Activated naive CD4-positive, alpha-beta T cell treated with anti-CD3 and anti-CD28 coated beads, Interleukin-2, amount 10 ng/mL, durations not matched to agents 7 days and 5 days (primary cell): ENCODE data around the gene ZNF45.

Experiments
- CTCF ChIA-PET: fragments of 350-600 bp; sonication (Branson Sonifier 250); formaldehyde crosslinking; loops from one replicate; lab custom pipeline; 2021; ENCODE audit warnings: antibody characterized with exemption; lab: Charles Lee
- DNase-seq: peaks from one replicate; pipeline ENCODE4 v3.0.0-alpha.2; 2020
- H3K27ac Mint-ChIP-seq: one replicate; pipeline ENCODE4 v1.8.0; 2021; ENCODE audit warnings: mild to moderate bottlenecking, moderate library complexity, mixed read lengths
- H3K27me3 Mint-ChIP-seq: one replicate; pipeline ENCODE4 v1.8.0; 2021; ENCODE audit warnings: mild to moderate bottlenecking, mixed read lengths
- H3K36me3 Mint-ChIP-seq: one replicate; pipeline ENCODE4 v1.8.0; 2021; ENCODE audit warnings: mixed read lengths
- H3K4me1 Mint-ChIP-seq: one replicate; pipeline ENCODE4 v1.8.0; 2021; ENCODE audit warnings: mixed read lengths
- H3K4me3 Mint-ChIP-seq: one replicate; pipeline ENCODE4 v1.8.0; 2021; ENCODE audit warnings: mild to moderate bottlenecking, moderate library complexity, mixed read lengths
- H3K9me3 Mint-ChIP-seq: one replicate; pipeline ENCODE4 v1.8.0; 2021; ENCODE audit warnings: mixed read lengths

The ZNF45 gene

DNA sequence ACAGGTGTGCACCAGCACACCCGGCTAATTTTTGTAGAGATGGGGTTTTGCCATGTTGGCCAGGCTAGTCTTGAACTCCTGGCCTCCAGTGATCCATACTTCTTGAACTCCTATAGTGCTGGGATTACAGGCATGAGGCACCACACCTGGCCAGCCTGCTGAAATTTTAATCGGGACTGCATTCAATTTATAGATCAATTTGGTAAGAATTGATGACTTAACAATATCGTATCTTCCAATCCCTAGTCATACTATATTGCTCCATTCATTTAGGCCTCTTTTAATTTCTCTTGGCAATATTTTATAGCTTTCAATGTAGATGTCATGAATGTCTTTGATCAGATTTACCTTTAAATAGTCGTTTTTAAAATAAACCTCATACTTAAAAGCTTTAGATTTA lies 5.6 kb upstream of the ZNF45 start:
- H3K9me3 Mint-ChIP-seq = peaks cover 30% of the 10 kb centered on the region
- DNase-seq = no peak
- H3K27me3 Mint-ChIP-seq = peaks cover 4% of the 10 kb centered on the region
- H3K4me3 Mint-ChIP-seq = no peak overlapping the region
- CTCF ChIA-PET = no interaction called here
- no peak overlapping the region for H3K27ac Mint-ChIP-seq
- peaks cover 3% of the 10 kb centered on the region for H3K4me1 Mint-ChIP-seq
- H3K36me3 Mint-ChIP-seq = no peaks in the 10 kb centered on the region

DNA sequence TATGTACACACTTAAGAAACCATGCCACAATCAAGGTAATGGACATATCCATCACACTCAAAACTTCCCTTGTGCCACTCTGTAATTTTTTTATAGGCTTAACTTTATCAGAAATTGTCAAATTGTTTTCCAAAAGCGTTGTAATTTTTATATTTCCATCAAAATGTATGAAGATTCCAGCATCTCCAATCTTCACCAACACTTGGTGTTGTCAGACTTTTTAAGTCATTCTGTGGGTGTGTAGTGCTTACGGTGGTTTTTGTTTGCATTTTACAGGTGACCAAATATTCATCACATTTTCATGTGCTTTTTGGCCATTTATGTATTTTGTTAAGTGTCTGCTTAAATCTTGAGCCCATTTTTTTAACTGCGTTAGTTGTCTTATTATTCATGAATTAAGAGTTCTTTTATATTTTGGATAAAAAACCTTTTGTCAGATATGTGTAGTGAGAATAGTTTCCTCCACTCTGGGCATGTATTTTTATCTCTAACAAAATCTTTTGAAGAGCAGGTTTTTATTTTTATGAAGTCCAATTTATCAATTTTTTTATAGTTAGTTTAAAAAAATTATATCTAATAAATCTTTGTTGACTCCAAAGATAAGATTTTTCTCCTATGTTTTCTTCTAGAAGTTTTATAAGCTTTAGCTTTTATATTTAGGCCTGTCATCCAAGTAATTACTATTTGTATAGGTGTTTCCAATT lies 4.6 kb upstream of the ZNF45 start:
- peaks cover 2% of the 10 kb centered on the region for H3K36me3 Mint-ChIP-seq
- H3K4me1 Mint-ChIP-seq = peaks cover 8% of the 10 kb centered on the region
- no peak overlapping the region for H3K27ac Mint-ChIP-seq
- peaks cover 29% of the 10 kb centered on the region for H3K9me3 Mint-ChIP-seq
- DNase-seq = no peak
- H3K4me3 Mint-ChIP-seq = no peak overlapping the region
- no peaks in the 10 kb centered on the region for H3K27me3 Mint-ChIP-seq
- CTCF ChIA-PET = no interaction called here

- H3K9me3 Mint-ChIP-seq = peaks cover 28% of the 10 kb centered on the region
- CTCF ChIA-PET = no interaction called here
- peaks cover 27% of the 10 kb centered on the region for H3K36me3 Mint-ChIP-seq
- no peak overlapping the region for H3K4me3 Mint-ChIP-seq
- no peak overlapping the region for H3K27ac Mint-ChIP-seq
- peaks cover 19% of the 10 kb centered on the region for H3K4me1 Mint-ChIP-seq
- no peaks in the 10 kb centered on the region for H3K27me3 Mint-ChIP-seq
- no peak for DNase-seq
Measured at GRCh38 chr19:43936188-43936587, 1.1 kb upstream of the ZNF45 start.

GRCh38 chr19:43934055-43934984 lies 762 bp downstream of the ZNF45 start:
- no peak for DNase-seq
- Mint-ChIP-seq H3K4me1 (peaks cover 19% of the 10 kb centered on the region), H3K36me3 (peaks cover 44% of the 10 kb centered on the region), H3K27ac (peak overlapping the region; percentile 87), H3K4me3 (peak overlapping the region; percentile 94), H3K27me3 (no peaks in the 10 kb centered on the region), H3K9me3 (peaks cover 23% of the 10 kb centered on the region)
- CTCF ChIA-PET = interaction anchor here (1.2 kb wide), 1 partner anchor 14 kb away, joined by 3 read pairs; no protein-coding TSS in a partner anchor

- Mint-ChIP-seq H3K9me3 (peaks cover 22% of the 10 kb centered on the region), H3K27ac (no peak overlapping the region), H3K27me3 (no peaks in the 10 kb centered on the region), H3K4me3 (no peak overlapping the region), H3K4me1 (peaks cover 5% of the 10 kb centered on the region), H3K36me3 (peaks cover 86% of the 10 kb centered on the region)
- CTCF ChIA-PET = no interaction called here
- DNase-seq = no peak
Measured at GRCh38 chr19:43928820-43929219, 6.3 kb downstream of the ZNF45 start.

DNA sequence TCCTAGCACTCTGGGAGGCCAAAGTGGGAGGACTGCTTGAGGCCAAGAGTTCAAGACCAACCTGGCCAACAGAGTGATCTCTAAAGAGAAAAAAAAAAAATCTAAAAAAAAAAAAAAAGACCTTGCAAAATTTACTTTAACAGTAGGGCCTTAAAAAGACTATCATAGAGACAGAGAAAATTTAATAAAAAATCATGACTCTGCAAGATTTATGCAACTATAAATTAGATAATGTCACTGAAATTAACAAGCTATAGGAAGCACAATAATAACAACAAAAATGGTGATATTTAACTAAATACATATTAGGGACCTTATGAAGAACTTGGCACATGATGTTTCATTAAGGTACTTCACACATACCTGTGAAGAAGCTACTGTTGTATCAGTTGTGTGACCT lies 11.2 kb downstream of the ZNF45 start:
- Mint-ChIP-seq H3K36me3 (peaks cover 86% of the 10 kb centered on the region), H3K9me3 (peaks cover 24% of the 10 kb centered on the region), H3K27me3 (no peaks in the 10 kb centered on the region), H3K4me1 (no peaks in the 10 kb centered on the region), H3K4me3 (no peak overlapping the region), H3K27ac (no peak overlapping the region)
- DNase-seq = no peak
- CTCF ChIA-PET = no interaction called here

DNA sequence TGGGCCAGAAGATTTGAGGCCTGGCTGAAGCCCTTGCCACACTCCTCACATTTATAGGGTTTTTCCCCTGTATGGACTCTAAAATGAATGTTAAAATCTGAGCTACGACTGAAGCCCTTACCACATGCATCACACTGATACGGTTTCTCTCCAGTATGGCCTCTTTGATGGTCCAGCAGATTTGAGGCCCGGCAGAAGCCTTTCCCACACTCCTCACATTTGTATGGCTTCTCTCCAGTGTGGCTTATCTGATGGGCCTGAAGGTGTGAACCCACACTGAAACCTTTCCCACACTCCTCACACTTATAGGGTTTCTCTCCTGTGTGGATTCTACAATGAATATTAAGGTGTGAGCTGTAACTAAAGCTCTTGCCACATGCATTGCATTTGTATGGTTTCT lies 21.0 kb downstream of the ZNF45 start:
- no peak overlapping the region for H3K27ac Mint-ChIP-seq
- H3K27me3 Mint-ChIP-seq = no peaks in the 10 kb centered on the region
- CTCF ChIA-PET = no interaction called here
- peaks cover 68% of the 10 kb centered on the region for H3K9me3 Mint-ChIP-seq
- H3K36me3 Mint-ChIP-seq = peaks cover 60% of the 10 kb centered on the region
- H3K4me1 Mint-ChIP-seq = no peaks in the 10 kb centered on the region
- no peak overlapping the region for H3K4me3 Mint-ChIP-seq
- DNase-seq = no peak

- Mint-ChIP-seq H3K27me3 (no peaks in the 10 kb centered on the region), H3K4me3 (no peak overlapping the region), H3K27ac (no peak overlapping the region), H3K9me3 (peaks cover 70% of the 10 kb centered on the region), H3K4me1 (no peaks in the 10 kb centered on the region), H3K36me3 (peaks cover 53% of the 10 kb centered on the region)
- DNase-seq = no peak
- CTCF ChIA-PET = no interaction called here
Measured at GRCh38 chr19:43913383-43913782, 21.7 kb downstream of the ZNF45 start.

- Mint-ChIP-seq H3K27me3 (no peaks in the 10 kb centered on the region), H3K9me3 (peaks cover 78% of the 10 kb centered on the region), H3K27ac (no peak overlapping the region), H3K4me3 (no peak overlapping the region), H3K4me1 (no peaks in the 10 kb centered on the region), H3K36me3 (peaks cover 30% of the 10 kb centered on the region)
- CTCF ChIA-PET = no interaction called here
- DNase-seq = no peak
Measured at GRCh38 chr19:43910884-43911283, 24.2 kb downstream of the ZNF45 start.

- no peak overlapping the region for H3K4me3 Mint-ChIP-seq
- H3K4me1 Mint-ChIP-seq = no peaks in the 10 kb centered on the region
- peaks cover 9% of the 10 kb centered on the region for H3K36me3 Mint-ChIP-seq
- peaks cover 73% of the 10 kb centered on the region for H3K9me3 Mint-ChIP-seq
- DNase-seq = no peak
- CTCF ChIA-PET = no interaction called here
- no peak overlapping the region for H3K27ac Mint-ChIP-seq
- H3K27me3 Mint-ChIP-seq = no peaks in the 10 kb centered on the region
Measured at GRCh38 chr19:43908659-43909058, 26.4 kb downstream of the ZNF45 start.

GRCh38 chr19:43906774-43907173 lies 28.3 kb downstream of the ZNF45 start:
- no peak for DNase-seq
- Mint-ChIP-seq H3K4me1 (peaks cover 6% of the 10 kb centered on the region), H3K36me3 (peaks cover 10% of the 10 kb centered on the region), H3K4me3 (no peak overlapping the region), H3K27me3 (no peaks in the 10 kb centered on the region), H3K27ac (no peak overlapping the region), H3K9me3 (peaks cover 71% of the 10 kb centered on the region)
- CTCF ChIA-PET = no interaction called here

- H3K4me3 Mint-ChIP-seq = no peak overlapping the region
- peaks cover 74% of the 10 kb centered on the region for H3K9me3 Mint-ChIP-seq
- DNase-seq = no peak
- H3K27me3 Mint-ChIP-seq = no peaks in the 10 kb centered on the region
- peak overlapping the region; percentile 24 for H3K27ac Mint-ChIP-seq
- CTCF ChIA-PET = no interaction called here
- H3K4me1 Mint-ChIP-seq = peaks cover 15% of the 10 kb centered on the region
- peaks cover 16% of the 10 kb centered on the region for H3K36me3 Mint-ChIP-seq
Measured at GRCh38 chr19:43905897-43906296, 29.2 kb downstream of the ZNF45 start.

DNA sequence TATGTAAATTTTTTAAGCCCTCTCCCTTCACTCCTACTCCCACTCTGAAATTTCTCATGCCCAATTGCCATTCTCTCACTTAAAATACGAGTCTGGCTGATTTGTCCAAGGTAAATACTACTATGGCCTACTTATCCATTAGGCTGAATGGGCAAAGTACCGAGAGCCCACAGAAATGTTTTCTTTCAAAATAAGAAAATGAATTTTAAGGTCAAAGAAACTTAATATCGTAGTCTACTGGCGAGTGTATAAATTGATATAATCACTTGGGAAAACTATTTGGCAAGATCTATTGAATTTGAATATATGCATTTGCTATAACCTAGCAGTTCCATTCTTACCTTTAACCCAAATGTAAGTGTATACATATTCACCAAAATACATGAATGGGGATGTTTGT lies 32.7 kb downstream of the ZNF45 start:
- Mint-ChIP-seq H3K4me1 (peaks cover 19% of the 10 kb centered on the region), H3K9me3 (peaks cover 70% of the 10 kb centered on the region), H3K27ac (no peak overlapping the region), H3K36me3 (peaks cover 26% of the 10 kb centered on the region), H3K27me3 (no peaks in the 10 kb centered on the region), H3K4me3 (peak overlapping the region; percentile 77)
- no peak for DNase-seq
- CTCF ChIA-PET = no interaction called here

- peaks cover 19% of the 10 kb centered on the region for H3K4me1 Mint-ChIP-seq
- CTCF ChIA-PET = no interaction called here
- H3K36me3 Mint-ChIP-seq = peaks cover 26% of the 10 kb centered on the region
- H3K27me3 Mint-ChIP-seq = no peaks in the 10 kb centered on the region
- peaks cover 66% of the 10 kb centered on the region for H3K9me3 Mint-ChIP-seq
- DNase-seq = peak; percentile 72
- peak overlapping the region; percentile 68 for H3K27ac Mint-ChIP-seq
- H3K4me3 Mint-ChIP-seq = peak overlapping the region; percentile 77
Measured at GRCh38 chr19:43901395-43902390, 33.4 kb downstream of the ZNF45 start.
